Activated CD4-positive, alpha-beta memory T cell treated with anti-CD3 and anti-CD28 coated beads for 36 hours (primary cell): Measurements from ENCODE around the gene CBFA2T2. TPM values are rescaled to one million over a fixed set of nuclear protein-coding genes. Genes with fewer than 3 reads are reported as not detected.
"Not testable (repeated sequence)": the region's sequence is repeated elsewhere in the genome, so short reads cannot be mapped to it uniquely, and the experiment has no call there.

ENCODE experiments used
- CTCF ChIA-PET: fragments of 350-600 bp; sonication (Branson Sonifier 250); formaldehyde crosslinking; loops from one replicate; lab custom pipeline; 2021; ENCODE audit warnings: antibody characterized with exemption, inconsistent platforms; lab: Charles Lee
- POLR2A ChIA-PET: fragments of 350-600 bp; sonication (Branson Sonifier 250); formaldehyde crosslinking; loops from one replicate; lab custom pipeline; 2021; ENCODE audit warnings: antibody characterized with exemption; lab: Charles Lee
- DNase-seq: peaks from one replicate; pipeline ENCODE4 v3.0.0-alpha.2; 2020
- H3K27ac Mint-ChIP-seq: one replicate; pipeline ENCODE4 v1.8.0; 2021; ENCODE audit warnings: mixed read lengths
- H3K27me3 Mint-ChIP-seq: one replicate; pipeline ENCODE4 v1.8.0; 2021; ENCODE audit warnings: mixed read lengths
- H3K36me3 Mint-ChIP-seq: one replicate; pipeline ENCODE4 v1.8.0; 2021; ENCODE audit warnings: mixed read lengths
- H3K4me1 Mint-ChIP-seq: one replicate; pipeline ENCODE4 v1.8.0; 2021; ENCODE audit warnings: low read depth, mixed read lengths
- H3K4me3 Mint-ChIP-seq: one replicate; pipeline ENCODE4 v1.8.0; 2021; ENCODE audit warnings: mild to moderate bottlenecking, mixed read lengths
- H3K9me3 Mint-ChIP-seq: one replicate; pipeline ENCODE4 v1.8.0; 2021; ENCODE audit warnings: mixed read lengths
- intact Hi-C: fragments of 100-400 bp; cut with micrococcal nuclease; formaldehyde crosslinking; loops from one replicate; pipeline ENCODE4 v1.15.1; 2023
- total RNA-seq, 2 experiments: library from RNA; stranded (reverse); gene quantifications; one replicate each; pipeline ENCODE4 v1.2.3, GENCODE V29; 2021

CBFA2T2 gene
- total RNA-seq, 2 experiments from 2014 or later: 10.9 to 12.9 TPM

DNA sequence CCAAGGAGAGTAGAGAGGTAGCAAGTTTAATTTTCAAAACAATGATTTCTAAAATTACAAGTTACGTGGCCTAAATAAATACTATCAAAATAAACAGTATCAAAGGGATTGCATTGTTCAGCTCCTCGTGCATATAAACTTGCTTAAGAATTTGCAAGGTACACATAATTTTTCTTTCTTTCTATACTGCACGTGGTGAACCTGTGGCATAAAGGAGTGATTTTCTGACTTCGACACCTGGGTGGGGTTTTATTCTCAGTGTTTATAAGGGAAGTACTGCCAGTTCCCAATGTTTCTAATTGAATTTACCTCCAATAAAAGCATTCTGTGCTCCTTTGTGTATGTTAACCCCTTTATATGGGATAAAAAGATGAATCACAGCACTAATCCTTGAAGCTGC, 122.1 kb downstream of the CBFA2T2 start:
- Mint-ChIP-seq H3K9me3 (no peaks in the 10 kb centered on the region), H3K27ac (no peak overlapping the region), H3K36me3 (peaks cover 13% of the 10 kb centered on the region), H3K4me1 (peaks cover 3% of the 10 kb centered on the region), H3K4me3 (no peak overlapping the region), H3K27me3 (no peaks in the 10 kb centered on the region)
- intact Hi-C loops: no loop called here
- DNase-seq: no peak
- CTCF ChIA-PET: no interaction called here
- POLR2A ChIA-PET: no interaction called here

DNA sequence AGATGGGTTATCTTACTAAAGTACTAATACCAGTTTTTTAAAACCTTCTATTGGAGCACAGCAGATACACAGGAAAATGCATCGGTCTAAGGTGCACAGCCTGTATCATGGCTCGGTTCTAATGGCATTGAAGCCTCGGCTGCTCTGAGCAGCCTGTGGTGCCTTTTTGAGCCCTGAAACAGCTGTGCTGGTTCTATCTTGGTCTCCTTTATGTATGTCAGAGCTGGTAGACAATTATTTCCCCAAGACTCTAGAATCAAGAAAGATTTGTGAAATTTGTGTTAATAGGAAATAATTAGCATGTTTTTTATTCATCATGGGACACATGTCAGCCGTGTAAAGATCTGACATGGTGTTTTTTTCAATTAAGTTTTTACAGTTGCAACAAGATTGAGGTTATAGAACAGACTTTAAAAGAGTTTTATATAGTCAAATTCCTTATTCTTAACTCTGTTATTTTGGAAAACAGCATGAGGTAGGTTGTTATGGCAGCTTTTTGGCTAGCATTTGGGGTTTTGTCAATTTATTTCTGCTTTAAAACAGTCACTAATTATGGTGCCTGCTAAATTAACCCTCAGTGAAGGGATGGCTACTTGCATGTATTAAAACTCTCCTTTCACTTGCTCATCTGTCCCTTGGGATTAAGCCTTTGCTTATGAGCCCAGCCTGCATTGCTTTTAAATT, 132.0 kb downstream of the CBFA2T2 start:
- no peak overlapping the region for H3K27ac Mint-ChIP-seq
- CTCF ChIA-PET: interaction anchor here (0.6 kb wide), 1 partner anchor 535 kb away, joined by 3 read pairs; no protein-coding TSS in a partner anchor
- no peaks in the 10 kb centered on the region for H3K9me3 Mint-ChIP-seq
- no peak for DNase-seq
- no peaks in the 10 kb centered on the region for H3K27me3 Mint-ChIP-seq
- POLR2A ChIA-PET: no interaction called here
- peaks cover 22% of the 10 kb centered on the region for H3K4me1 Mint-ChIP-seq
- no peak overlapping the region for H3K4me3 Mint-ChIP-seq
- peaks cover 20% of the 10 kb centered on the region for H3K36me3 Mint-ChIP-seq
- intact Hi-C loops: no loop called here

GRCh38 chr20:33622705-33623365, 132.9 kb downstream of the CBFA2T2 start:
- H3K36me3 Mint-ChIP-seq: peaks cover 24% of the 10 kb centered on the region
- H3K4me1 Mint-ChIP-seq: peaks cover 22% of the 10 kb centered on the region
- no peak for DNase-seq

GRCh38 chr20:33624399-33624798, 134.5 kb downstream of the CBFA2T2 start:
- Mint-ChIP-seq H3K27ac (peak overlapping the region; percentile 33), H3K4me3 (no peak overlapping the region), H3K36me3 (peaks cover 36% of the 10 kb centered on the region), H3K27me3 (no peaks in the 10 kb centered on the region), H3K9me3 (no peaks in the 10 kb centered on the region), H3K4me1 (peaks cover 22% of the 10 kb centered on the region)
- ChIA-PET POLR2A (interaction anchor here (0.6 kb wide), 1 partner anchor 309 kb away, joined by 3 read pairs; no protein-coding TSS in a partner anchor), CTCF (no interaction called here)
- intact Hi-C loops: no loop called here
- no peak for DNase-seq

More at GRCh38 chr20:33622705-33623365, 132.9 kb downstream of the CBFA2T2 start:
- intact Hi-C loops: no loop called here
- Mint-ChIP-seq H3K9me3 (no peaks in the 10 kb centered on the region), H3K27me3 (no peaks in the 10 kb centered on the region), H3K4me3 (no peak overlapping the region), H3K27ac (no peak overlapping the region)
- ChIA-PET CTCF (no interaction called here), POLR2A (no interaction called here)

DNA sequence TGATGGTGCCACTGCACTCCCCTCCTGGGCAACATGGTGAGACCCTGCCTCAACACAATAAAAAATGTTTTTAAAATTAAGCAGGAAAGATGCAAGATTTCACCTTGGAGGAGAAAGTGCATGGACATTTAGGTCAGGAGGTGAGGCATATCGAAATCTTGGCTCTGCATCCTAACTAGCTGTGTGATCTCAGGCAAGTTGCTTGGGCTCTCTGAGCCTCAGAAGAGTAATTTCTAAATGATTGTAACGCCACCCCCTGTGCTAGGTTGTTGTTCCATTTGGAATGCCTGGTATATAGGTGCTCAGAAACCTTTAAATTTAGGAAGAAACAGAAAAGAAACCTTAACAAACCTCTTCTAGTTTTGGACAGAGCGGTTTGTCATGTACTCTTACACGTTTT, 136.3 kb downstream of the CBFA2T2 start:
- ChIA-PET CTCF (interaction anchor here (0.5 to 0.9 kb wide), 3 partner anchors 14 to 150 kb away, joined by 3 read pairs; no protein-coding TSS in a partner anchor), POLR2A (no interaction called here)
- peaks cover 47% of the 10 kb centered on the region for H3K36me3 Mint-ChIP-seq
- H3K27ac Mint-ChIP-seq: no peak overlapping the region
- H3K9me3 Mint-ChIP-seq: no peaks in the 10 kb centered on the region
- intact Hi-C loops: no loop called here
- no peak overlapping the region for H3K4me3 Mint-ChIP-seq
- no peaks in the 10 kb centered on the region for H3K27me3 Mint-ChIP-seq
- DNase-seq: no peak
- peaks cover 22% of the 10 kb centered on the region for H3K4me1 Mint-ChIP-seq

DNA sequence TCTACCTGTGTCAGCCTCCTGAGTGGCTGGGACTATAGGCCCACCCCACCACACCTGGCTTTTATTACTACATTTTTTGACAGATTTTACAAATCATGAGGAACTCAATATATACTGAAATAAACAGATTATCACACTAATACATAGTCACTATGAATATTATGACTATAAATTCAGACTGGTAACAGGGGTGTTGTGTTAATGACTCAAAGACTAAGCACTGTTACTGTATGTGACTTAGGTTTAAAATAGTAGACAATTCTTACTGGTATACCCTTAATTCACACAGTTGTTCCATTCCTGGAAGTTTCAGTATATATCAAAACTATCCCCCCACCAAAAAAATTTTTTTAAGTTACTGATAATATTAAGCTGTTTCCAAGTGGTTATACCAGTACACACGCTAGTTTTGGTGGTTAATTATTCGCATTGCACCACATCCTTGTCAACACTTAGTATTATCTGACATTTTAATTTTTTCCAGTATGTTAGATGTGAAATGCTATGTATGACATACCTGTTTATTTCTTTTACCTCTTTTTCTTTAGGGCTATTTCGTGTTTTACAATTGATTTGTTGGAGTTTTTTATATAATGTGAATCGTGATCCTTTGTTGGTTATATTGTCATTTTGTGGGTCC, 137.8 kb downstream of the CBFA2T2 start:
- H3K4me3 Mint-ChIP-seq: no peak overlapping the region
- ChIA-PET POLR2A (interaction anchor here (1.0 kb wide), 1 partner anchor 14 kb away, joined by 4 read pairs; no protein-coding TSS in a partner anchor), CTCF (no interaction called here)
- no peak overlapping the region for H3K27ac Mint-ChIP-seq
- H3K9me3 Mint-ChIP-seq: no peaks in the 10 kb centered on the region
- intact Hi-C loops: no loop called here
- peaks cover 49% of the 10 kb centered on the region for H3K36me3 Mint-ChIP-seq
- no peaks in the 10 kb centered on the region for H3K27me3 Mint-ChIP-seq
- DNase-seq: no peak
- H3K4me1 Mint-ChIP-seq: peaks cover 22% of the 10 kb centered on the region

GRCh38 chr20:33629533-33629932, 139.6 kb downstream of the CBFA2T2 start:
- ChIA-PET CTCF (no interaction called here), POLR2A (no interaction called here)
- H3K36me3 Mint-ChIP-seq: peaks cover 47% of the 10 kb centered on the region
- no peak for DNase-seq
- H3K27me3 Mint-ChIP-seq: no peaks in the 10 kb centered on the region
- no peak overlapping the region for H3K27ac Mint-ChIP-seq
- intact Hi-C loops: no loop called here
- H3K9me3 Mint-ChIP-seq: no peaks in the 10 kb centered on the region
- peaks cover 11% of the 10 kb centered on the region for H3K4me1 Mint-ChIP-seq
- H3K4me3 Mint-ChIP-seq: no peak overlapping the region

DNA sequence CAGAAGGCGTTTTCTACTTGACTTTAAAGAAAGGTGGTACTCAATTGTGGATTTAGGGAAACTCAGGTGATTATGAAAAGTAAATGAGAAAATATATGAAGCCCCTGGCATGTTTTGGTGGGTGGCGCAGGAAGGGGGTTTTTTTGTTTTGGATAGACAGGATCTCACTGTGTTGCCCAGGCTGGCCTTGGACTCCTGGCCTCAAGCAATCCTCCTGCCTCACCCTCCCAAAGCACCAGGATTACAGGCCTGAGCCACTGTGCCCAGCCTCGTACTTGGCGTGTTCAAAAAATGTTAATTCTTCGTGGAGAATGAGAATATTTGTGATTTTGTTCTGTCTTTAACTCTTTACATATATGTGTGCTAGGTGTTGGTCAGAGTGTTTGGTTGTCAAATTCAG, 140.1 kb downstream of the CBFA2T2 start:
- H3K36me3 Mint-ChIP-seq: peaks cover 47% of the 10 kb centered on the region
- no peak overlapping the region for H3K4me3 Mint-ChIP-seq
- no peak overlapping the region for H3K27ac Mint-ChIP-seq
- no peaks in the 10 kb centered on the region for H3K9me3 Mint-ChIP-seq
- H3K4me1 Mint-ChIP-seq: peaks cover 8% of the 10 kb centered on the region
- ChIA-PET POLR2A (no interaction called here), CTCF (no interaction called here)
- intact Hi-C loops: no loop called here
- no peak for DNase-seq
- no peaks in the 10 kb centered on the region for H3K27me3 Mint-ChIP-seq

DNA sequence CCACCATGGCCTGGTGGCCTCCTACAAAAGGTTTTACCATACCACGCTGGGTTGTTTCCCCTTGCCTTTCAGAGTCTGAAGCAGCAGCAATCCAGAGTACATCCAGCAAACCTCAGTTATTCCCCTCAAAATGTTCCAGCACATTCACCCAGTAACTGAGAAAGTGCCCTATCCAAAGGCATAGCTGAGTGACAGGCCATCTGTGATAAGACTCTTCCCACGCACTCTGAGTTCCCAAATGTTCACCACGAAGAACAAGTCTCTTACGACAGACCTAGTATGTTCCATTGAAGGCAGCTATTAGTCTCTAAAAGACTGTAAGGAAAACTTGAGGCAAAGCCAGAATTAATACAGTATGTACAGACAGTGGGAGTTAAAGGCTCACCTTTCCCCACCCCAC, 140.6 kb downstream of the CBFA2T2 start:
- peaks cover 5% of the 10 kb centered on the region for H3K4me1 Mint-ChIP-seq
- intact Hi-C loops: no loop called here
- CTCF ChIA-PET: no interaction called here

GRCh38 chr20:33631910-33632309, 142.0 kb downstream of the CBFA2T2 start:
- H3K27ac Mint-ChIP-seq, intact Hi-C loops, H3K27me3 Mint-ChIP-seq, H3K4me1 Mint-ChIP-seq, H3K4me3 Mint-ChIP-seq, CTCF ChIA-PET, DNase-seq, H3K9me3 Mint-ChIP-seq: not testable (repeated sequence)
- POLR2A ChIA-PET: interaction anchor here (1.0 kb wide), 1 partner anchor 8 kb away, joined by 3 read pairs; no protein-coding TSS in a partner anchor
- H3K36me3 Mint-ChIP-seq: peaks cover 37% of the 10 kb centered on the region

More for the DNA sequence above, 140.6 kb downstream of the CBFA2T2 start:
- Mint-ChIP-seq H3K27ac (no peak overlapping the region), H3K9me3 (no peaks in the 10 kb centered on the region), H3K4me3 (no peak overlapping the region), H3K27me3 (no peaks in the 10 kb centered on the region), H3K36me3 (peaks cover 42% of the 10 kb centered on the region)
- DNase-seq: no peak
- POLR2A ChIA-PET: no interaction called here

DNA sequence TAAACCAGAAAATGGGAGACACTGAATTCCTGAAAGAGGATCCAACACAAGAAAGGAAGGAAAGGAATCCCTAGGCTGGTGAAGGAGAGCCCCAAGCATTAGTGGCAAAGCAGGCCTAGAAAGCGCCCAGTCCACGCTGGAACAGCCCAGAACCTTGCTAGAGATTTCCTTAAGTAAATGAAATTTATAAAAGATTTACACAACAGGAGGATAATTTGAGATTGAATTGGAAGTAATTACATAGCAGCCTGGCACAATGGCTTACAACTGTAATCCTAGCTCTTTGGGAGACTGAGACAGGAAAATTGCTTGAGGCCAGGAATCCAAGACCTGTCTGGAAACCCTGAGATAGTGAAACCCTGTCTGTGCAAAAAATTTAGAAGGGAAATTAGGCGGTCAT, 145.4 kb downstream of the CBFA2T2 start:
- ChIA-PET CTCF (no interaction called here), POLR2A (no interaction called here)
- Mint-ChIP-seq H3K4me1 (peaks cover 5% of the 10 kb centered on the region), H3K9me3 (no peaks in the 10 kb centered on the region), H3K27me3 (no peaks in the 10 kb centered on the region), H3K27ac (no peak overlapping the region), H3K36me3 (peaks cover 18% of the 10 kb centered on the region), H3K4me3 (no peak overlapping the region)
- intact Hi-C loops: no loop called here
- DNase-seq: no peak

DNA sequence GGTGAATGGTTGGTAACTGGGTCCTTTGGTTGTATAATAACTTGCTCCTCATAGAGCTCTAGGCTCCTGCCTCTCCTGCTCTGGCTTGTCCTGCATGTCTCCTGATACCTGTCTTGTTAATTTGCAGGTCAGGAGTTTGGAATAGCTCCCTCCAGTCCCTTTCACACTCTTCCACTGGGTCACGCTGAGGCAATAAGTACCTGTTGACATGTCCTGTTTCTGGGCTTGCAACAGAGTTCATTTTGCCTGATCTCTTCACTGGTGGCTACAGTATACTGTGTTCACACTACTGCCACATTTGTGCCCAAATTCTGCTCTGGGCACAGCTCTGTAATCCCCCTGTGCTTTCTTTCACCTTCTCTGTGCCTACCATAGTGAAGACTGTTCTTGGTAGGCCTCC, 146.9 kb downstream of the CBFA2T2 start:
- Mint-ChIP-seq H3K9me3 (no peaks in the 10 kb centered on the region), H3K36me3 (peaks cover 18% of the 10 kb centered on the region), H3K4me1 (peaks cover 5% of the 10 kb centered on the region), H3K27me3 (no peaks in the 10 kb centered on the region), H3K27ac (no peak overlapping the region), H3K4me3 (no peak overlapping the region)
- ChIA-PET POLR2A (no interaction called here), CTCF (interaction anchor here (0.6 to 1.0 kb wide), 2 partner anchors 179 to 691 kb away, joined by 3 read pairs; no protein-coding TSS in a partner anchor)
- intact Hi-C loops: no loop called here
- no peak for DNase-seq
